ENCODE results near the gene CDCP2.

- TF ChIP-seq POLR2A (IDR thresholded peaks at IDR 0.05) (no peak), CTCF (IDR thresholded peaks at IDR 0.05) (no peak)
Observed at GRCh38 chr1:54149734-54150133, 3.1 kb downstream of the CDCP2 start.

Data from thyroid gland (tissue), 4 donors.